Upper lobe of right lung (tissue), 1 donor: Measurements from ENCODE around the gene MB. TPM values are rescaled to one million over a fixed set of nuclear protein-coding genes. Genes with fewer than 3 reads are reported as not detected.

Experiments used
- ATAC-seq: fragments of 200-7000 bp; cut with Tn5 transposase; one replicate; pipeline ENCODE4 v1.9.1; 2020; ENCODE audit warnings: mild to moderate bottlenecking, moderate library complexity
- DNase-seq: peaks from one replicate; pipeline ENCODE4 v3.0.0-alpha.2; 2020
- H3K27ac ChIP-seq: fragments of 200-600 bp; one replicate; pipeline ENCODE4 v1.8.0; 2022
- H3K27me3 ChIP-seq: fragments of 200-600 bp; one replicate; pipeline ENCODE4 v1.8.0; 2022; ENCODE audit warnings: mild to moderate bottlenecking
- H3K36me3 ChIP-seq: fragments of 200-600 bp; one replicate; pipeline ENCODE4 v1.8.0; 2022
- H3K4me1 ChIP-seq: fragments of 200-600 bp; one replicate; pipeline ENCODE4 v1.8.0; 2022
- H3K4me3 ChIP-seq: fragments of 200-600 bp; one replicate; pipeline ENCODE4 v1.8.0; 2022; ENCODE audit warnings: mild to moderate bottlenecking
- H3K9me3 ChIP-seq: fragments of 200-600 bp; one replicate; pipeline ENCODE4 v1.8.0; 2022
- intact Hi-C: fragments of 100-400 bp; cut with DNase I; formaldehyde crosslinking; loops from one replicate; pipeline ENCODE4 v1.11.0; 2022
- total RNA-seq: library from RNA; stranded (reverse); fragmentation: NEBNext Ultra II Directional; extraction: Animal tissue kit (Norgen Biotek cat#: 25700); gene quantifications from one replicate; pipeline ENCODE4 v1.2.1, GENCODE V29; 2021
- TF ChIP-seq, protein P1 (sequence below): fragments of 200-600 bp; IDR thresholded peaks from one replicate; pipeline ENCODE4 v1.8.0; 2022; ENCODE audit warnings: antibody characterized with exemption
- donor health status: DM: no; HTN: yes; CAD: no; lungs with severe emphysema.

MB gene
- total RNA-seq, 1 donor from 2014 or later = 2.2 TPM

DNA sequence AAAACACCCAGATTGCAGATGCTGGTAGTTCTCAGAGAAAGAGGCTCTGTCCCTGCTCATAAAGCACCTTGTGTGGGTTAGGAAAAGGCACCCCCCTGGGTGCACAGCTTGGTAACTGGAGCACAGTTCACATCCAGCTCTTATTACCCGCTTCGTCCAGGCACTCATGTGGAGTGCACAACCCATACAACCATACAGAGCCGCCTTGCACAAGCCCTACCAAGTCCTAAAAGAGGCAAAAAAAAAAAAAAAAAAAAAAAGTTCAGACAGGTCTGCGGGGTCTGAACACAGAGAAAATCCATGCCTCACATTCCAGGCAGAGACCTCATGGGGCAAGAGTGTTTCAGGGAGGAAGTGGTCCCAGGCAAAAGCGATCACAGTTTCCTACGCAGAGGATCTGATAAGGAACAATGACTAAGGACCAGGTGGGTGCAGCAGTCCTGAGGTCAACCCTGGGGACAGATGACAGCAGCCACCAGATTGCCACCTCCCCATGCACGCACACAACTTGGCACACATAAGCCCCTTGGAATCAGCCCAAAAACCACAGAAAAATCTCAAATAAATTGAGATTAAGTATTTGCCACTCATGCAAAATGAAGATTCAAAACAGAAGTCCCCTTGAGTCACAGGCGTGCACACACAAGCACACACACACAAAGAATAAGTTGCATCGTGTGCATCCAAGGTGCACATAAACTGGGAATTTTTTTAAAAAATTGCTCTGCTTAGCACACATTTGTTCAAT, 12.3 kb downstream of the MB start:
- H3K27ac ChIP-seq = no peak overlapping the region
- no peak overlapping the region for H3K4me3 ChIP-seq
- intact Hi-C loops = no loop called here
- DNase-seq (no peak), ATAC-seq (peak; percentile 17)
- no peaks in the 10 kb centered on the region for H3K36me3 ChIP-seq
- no peaks in the 10 kb centered on the region for H3K4me1 ChIP-seq
- TF ChIP-seq, protein P1, sequence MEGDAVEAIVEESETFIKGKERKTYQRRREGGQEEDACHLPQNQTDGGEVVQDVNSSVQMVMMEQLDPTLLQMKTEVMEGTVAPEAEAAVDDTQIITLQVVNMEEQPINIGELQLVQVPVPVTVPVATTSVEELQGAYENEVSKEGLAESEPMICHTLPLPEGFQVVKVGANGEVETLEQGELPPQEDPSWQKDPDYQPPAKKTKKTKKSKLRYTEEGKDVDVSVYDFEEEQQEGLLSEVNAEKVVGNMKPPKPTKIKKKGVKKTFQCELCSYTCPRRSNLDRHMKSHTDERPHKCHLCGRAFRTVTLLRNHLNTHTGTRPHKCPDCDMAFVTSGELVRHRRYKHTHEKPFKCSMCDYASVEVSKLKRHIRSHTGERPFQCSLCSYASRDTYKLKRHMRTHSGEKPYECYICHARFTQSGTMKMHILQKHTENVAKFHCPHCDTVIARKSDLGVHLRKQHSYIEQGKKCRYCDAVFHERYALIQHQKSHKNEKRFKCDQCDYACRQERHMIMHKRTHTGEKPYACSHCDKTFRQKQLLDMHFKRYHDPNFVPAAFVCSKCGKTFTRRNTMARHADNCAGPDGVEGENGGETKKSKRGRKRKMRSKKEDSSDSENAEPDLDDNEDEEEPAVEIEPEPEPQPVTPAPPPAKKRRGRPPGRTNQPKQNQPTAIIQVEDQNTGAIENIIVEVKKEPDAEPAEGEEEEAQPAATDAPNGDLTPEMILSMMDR = no peak
- H3K9me3 ChIP-seq = no peaks in the 10 kb centered on the region
- no peaks in the 10 kb centered on the region for H3K27me3 ChIP-seq

DNA sequence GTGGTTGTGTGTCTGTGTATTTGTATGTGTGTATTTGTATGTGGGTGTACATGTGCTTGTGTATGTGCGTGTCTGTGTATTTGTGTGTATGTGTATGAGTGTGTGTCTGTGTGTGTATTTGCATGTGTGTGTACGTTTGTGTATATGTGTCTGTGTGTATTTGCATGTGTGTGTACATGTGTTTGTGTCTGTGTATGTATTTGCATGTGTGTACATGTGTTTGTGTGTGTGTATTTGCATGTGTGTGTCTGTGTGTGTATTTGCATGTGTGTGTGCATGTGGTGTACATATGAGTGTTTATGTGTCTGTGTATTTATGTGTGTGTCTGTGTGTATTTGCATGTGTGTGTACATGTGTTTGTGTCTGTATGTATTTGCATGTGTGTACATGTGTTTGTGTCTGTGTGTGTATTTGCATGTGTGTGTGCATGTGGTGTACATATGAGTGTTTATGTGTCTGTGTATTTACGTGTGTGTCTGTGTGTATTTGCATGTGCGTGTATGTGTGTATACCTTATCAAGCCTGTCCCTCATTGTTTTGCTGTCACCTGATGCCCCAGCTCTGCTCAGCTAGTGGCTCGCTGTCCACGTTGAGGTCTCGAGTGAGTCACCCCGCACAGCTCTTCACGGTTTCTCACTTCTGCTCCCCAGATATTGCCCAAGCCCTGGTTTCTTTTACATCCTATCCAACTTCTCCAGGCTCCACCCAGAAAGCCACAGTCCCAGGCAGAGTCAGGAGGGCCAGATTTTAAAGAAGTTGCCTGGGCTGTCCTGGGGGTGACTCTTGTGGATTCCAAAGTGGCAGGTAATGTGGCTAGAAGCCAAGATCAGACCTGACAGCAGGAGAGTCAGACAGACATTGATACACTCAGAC, 15.2 kb downstream of the MB start:
- H3K4me3 ChIP-seq = no peak overlapping the region
- no peaks in the 10 kb centered on the region for H3K27me3 ChIP-seq
- no peaks in the 10 kb centered on the region for H3K4me1 ChIP-seq
- H3K9me3 ChIP-seq = no peaks in the 10 kb centered on the region
- no peaks in the 10 kb centered on the region for H3K36me3 ChIP-seq
- no peak overlapping the region for H3K27ac ChIP-seq
- DNase-seq (peak; percentile 73), ATAC-seq (peak; percentile 87)
- TF ChIP-seq, protein P1 = no peak
- intact Hi-C loops = no loop called here

DNA sequence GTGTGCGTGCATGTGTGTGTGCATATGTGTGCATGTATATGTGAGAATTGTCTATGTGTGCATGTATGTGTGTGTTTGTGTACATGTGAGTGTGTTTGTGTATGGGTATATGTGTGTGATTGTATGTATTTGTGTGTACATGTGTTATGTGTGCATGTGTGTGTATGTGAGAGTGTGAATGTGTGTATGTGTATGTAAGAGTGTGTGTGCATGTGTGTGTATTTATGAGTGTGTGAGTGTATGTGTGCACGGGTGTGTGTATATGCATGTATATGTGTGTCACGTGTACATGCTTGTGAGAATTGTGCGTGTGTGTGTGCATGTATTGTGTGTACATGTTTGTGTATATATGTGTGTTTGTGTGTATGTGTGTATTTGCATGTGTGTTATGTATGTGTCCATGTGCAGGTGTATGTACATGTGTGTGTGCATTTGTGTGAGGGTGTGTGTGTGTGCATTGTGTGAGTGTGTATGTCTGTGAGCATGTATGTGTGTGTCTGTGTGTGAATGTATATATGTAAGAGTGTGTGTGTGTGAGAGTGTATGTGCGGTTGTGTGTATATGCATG, 16.0 kb downstream of the MB start:
- ATAC-seq = no peak
- intact Hi-C loops = no loop called here
- Histone ChIP-seq H3K4me3 (no peak overlapping the region), H3K27me3 (no peaks in the 10 kb centered on the region), H3K9me3 (no peaks in the 10 kb centered on the region), H3K36me3 (no peaks in the 10 kb centered on the region), H3K27ac (no peak overlapping the region), H3K4me1 (no peaks in the 10 kb centered on the region)
- DNase-seq = no peak
- TF ChIP-seq, protein P1 = no peak

DNA sequence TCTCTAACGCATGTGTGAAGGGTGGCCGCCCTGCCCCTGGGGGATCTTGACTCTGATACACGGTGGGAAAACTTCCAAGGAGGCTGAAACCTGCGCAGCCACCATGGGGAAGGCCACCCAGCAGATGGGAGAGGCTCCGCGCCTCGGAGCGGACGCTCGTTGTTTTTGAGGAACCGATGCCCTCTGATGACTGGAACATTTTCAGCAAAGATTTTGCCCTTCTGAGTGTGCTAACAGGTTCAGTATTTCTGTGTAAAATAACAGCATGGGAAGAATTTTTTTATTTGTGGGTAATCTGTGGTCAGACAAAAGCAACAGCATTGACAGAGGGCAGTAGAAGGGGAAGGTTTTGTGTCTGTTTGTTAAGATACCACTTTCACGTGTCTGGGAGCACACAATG, 16.7 kb downstream of the MB start:
- H3K9me3 ChIP-seq = no peaks in the 10 kb centered on the region
- intact Hi-C loops = no loop called here
- H3K36me3 ChIP-seq = no peaks in the 10 kb centered on the region
- no peaks in the 10 kb centered on the region for H3K27me3 ChIP-seq
- H3K4me1 ChIP-seq = no peaks in the 10 kb centered on the region
- peak; percentile 46 for ATAC-seq
- H3K4me3 ChIP-seq = no peak overlapping the region
- DNase-seq = no peak
- TF ChIP-seq, protein P1 = no peak
- H3K27ac ChIP-seq = no peak overlapping the region

DNA sequence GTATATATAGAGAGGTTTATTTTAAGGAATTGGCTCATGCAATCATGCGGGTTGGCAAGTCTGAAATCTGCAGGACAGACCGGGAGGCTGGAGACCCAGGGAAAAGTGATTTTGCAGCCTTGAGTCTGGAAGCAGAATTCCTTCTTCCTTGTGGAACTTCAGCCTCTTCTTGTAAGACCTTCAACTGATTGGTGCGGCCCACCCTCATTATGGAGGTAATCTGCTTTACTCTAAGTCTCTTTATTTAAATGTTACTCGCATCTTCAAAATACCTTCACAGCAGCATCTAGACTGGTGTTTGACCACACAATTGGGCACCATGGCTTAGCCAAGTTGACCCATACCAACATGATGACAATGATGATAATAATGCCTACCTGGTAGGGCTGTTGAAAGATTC, 17.8 kb downstream of the MB start:
- no peak for DNase-seq
- Histone ChIP-seq H3K27ac (no peak overlapping the region), H3K27me3 (no peaks in the 10 kb centered on the region), H3K4me3 (no peak overlapping the region), H3K9me3 (no peaks in the 10 kb centered on the region), H3K36me3 (no peaks in the 10 kb centered on the region), H3K4me1 (no peaks in the 10 kb centered on the region)
- TF ChIP-seq, protein P1 = no peak
- no peak for ATAC-seq
- intact Hi-C loops = no loop called here
